HG03442 (cell line): ENCODE data around the gene NTM.

ENCODE experiments used
- ATAC-seq: cut with Tn5 transposase; IDR thresholded peaks from one replicate; pipeline ENCODE4 v1.9.1; 2021; ENCODE audit warnings: mild to moderate bottlenecking, moderate library complexity; ENCODE audit not compliant: unreplicated experiment

Gene NTM

GRCh38 chr11:132078264-132079076 is 708.1 kb downstream of the NTM start:
- no peak for ATAC-seq

DNA sequence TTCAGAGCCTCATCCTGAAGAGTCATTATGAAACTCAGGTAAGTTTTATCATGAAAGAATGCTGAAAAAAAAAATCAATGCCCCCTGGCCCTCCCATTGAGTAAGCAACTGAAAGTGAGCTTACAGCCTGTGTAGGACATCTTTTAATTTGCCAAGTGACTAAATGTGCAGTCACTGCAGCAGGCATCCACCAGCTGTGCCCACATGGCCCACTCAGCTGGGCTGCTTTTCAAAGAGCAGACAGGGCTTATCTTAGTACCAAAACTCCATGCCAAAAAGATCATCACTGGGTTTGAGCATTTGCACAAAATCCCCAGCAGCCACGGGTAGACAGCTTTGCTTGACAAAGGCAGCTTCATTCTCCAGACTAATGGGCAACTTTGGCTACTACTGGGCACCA is 709.7 kb downstream of the NTM start:
- no peak for ATAC-seq

DNA sequence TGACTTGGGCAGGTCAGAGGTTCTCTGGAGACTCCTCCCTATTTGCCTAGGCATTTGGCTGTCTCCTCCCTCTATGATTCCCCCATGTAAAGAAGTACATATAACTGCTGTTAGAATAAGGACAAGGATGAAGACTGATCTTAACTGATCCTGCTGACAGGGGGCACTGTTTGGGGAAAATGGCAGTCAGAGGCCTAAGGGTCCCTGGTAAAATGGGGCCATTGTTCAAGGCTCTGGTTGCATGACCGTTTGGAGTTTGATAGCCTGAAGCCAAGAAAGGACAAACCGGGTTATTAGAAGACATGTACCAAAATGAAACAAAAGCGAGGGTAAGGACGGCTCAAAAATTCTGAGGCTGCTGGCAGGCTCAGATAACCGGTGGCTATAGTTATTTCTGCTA is 712.2 kb downstream of the NTM start:
- no peak for ATAC-seq

- no peak for ATAC-seq
Measured at GRCh38 chr11:132084433-132084832, 714.0 kb downstream of the NTM start.

GRCh38 chr11:132087148-132087547 is 716.7 kb downstream of the NTM start:
- ATAC-seq = no peak

DNA sequence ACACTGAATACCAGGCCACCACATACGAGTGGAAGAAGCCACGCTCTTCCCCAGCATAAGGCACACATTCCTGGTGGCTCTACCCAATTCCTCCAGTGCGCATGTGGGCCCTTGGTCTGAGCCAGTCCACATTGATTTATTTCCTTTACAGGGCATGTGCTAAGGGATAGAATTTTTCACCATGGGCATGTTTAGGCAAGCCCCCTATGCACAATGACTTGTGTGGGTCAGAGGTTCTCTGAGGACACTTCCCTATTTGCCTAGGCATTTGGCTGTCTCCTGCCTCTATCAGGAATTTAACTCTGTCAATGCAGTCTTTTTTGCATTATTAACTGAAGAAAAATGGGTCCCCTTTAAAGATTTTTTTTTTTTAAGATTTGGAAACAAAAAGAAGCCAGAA is 718.1 kb downstream of the NTM start:
- no peak for ATAC-seq

DNA sequence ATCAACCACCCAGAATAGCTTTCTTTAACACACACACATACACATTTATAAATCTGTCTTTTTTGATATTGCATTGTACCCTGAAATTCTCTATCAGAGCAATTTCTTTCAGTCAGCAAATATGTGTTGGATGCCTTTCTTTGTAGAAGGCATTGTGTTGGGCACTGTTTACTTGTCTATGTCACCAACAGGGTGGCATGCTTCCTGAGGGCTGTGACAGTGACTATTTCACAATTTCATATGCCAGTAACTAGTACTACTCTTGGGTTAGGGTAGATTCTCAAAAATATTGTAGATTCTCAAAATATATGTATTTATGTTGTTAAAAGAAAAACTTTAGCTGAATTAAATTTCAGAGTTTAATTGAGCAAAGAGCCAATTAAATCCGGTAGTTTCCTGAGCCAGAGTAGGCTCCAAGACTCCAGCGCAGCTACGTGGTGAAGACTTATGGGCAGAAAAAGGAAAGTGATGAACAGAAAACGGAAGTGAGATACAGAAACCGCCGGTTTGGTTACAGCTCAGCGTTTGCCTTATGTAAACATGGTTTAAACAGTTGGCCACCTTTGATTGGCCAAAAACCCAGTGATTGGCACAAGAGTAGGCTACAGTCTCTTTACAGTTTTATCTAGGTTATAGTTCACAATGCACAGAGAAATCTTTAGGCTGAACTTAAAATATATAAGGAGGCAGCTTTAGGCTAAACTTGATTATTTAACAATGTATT is 723.3 kb downstream of the NTM start:
- ATAC-seq = no peak

DNA sequence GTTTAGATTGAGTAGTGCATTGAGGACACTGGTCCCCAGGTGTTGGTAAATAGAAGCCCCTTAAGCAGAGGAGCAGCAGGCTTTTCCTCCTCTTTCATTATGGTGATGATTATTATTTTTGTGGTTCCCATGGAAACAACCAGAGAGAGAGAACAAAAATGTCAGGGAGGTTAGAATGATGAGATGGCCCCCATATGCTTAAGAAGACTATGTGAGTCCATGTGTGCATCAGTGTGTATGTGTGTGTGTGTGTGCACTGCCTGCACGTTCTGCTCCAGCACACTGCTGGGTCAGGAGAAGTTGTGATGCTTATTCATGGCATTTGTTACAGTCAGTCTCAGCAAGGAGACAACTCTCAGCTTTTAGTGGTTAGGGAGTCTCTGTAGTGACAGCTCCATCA is 724.2 kb downstream of the NTM start:
- no peak for ATAC-seq

- ATAC-seq = no peak
Measured at GRCh38 chr11:132095230-132096131, 725.1 kb downstream of the NTM start.

DNA sequence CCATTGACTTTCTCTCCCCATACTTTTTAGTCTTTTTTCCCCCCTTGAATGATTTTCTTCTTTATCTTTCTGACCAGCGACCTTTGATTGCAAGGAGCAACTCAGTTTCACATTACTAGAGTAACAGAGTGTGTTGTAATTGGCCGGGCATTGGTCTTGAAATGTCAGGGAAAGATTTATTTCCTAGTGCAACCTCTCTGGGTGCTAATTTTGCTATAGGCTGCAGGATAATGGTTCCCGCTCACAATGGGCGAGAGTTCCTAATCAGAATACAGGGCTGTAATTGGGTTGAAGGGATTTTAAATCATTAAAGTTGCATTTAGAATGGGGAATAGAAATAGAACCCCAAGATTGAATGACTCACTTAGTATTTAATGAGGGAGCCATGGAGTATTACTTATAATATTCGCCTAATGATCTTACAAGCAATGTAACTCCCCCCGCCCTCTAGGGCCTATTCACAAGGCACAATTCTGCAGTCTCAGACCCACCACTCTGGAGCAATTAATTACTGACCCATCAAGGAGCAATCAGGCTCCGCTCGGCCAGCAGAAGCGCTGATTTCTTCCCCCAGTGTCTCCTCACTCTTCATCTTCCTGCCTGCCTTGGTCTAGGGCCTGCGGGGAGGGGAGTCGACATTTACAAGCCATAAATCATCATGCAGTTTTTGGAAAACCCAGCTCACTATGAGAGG is 725.9 kb downstream of the NTM start:
- no peak for ATAC-seq

DNA sequence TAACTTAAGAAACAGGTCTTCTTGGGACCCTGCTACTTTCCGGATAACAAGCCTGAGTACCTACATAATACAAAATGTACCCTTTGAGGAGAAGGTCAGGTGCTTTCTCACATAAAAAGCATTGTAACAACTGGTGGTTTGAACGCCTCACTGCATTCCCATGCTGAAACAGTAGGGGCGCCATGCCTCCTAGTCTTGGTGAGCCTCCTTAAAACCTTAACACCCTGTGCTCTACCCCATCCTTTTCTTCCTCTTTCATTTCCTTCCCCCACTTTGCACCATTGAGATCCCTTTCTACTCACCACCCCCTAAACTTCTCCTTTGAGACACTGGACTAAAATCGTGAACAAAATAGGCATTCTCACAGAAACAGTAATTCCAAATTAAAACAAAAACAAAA is 729.3 kb downstream of the NTM start:
- ATAC-seq = no peak

GRCh38 chr11:132100583-132100982 is 730.2 kb downstream of the NTM start:
- no peak for ATAC-seq

GRCh38 chr11:132101881-132102280 is 731.5 kb downstream of the NTM start:
- no peak for ATAC-seq

DNA sequence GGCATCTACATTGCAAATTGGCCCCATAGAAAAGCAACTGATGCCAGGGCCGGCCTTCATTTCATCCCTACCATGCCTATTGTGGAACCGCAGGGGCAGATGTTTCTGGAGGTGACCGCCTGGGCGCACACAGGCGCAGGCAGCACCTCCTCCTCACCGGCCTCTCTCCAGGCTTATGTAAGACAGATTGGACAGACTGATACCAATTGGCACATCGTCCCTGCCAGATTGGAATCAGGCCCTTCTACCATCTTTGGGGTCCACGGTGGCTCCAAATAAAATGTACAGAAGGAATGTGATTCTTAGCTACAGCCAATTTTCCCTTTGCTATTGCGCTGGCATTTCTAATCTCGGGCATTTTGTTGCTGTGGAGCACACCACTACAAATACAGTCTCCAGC is 732.6 kb downstream of the NTM start:
- no peak for ATAC-seq

GRCh38 chr11:132106096-132106982 is 735.9 kb downstream of the NTM start:
- ATAC-seq = no peak

DNA sequence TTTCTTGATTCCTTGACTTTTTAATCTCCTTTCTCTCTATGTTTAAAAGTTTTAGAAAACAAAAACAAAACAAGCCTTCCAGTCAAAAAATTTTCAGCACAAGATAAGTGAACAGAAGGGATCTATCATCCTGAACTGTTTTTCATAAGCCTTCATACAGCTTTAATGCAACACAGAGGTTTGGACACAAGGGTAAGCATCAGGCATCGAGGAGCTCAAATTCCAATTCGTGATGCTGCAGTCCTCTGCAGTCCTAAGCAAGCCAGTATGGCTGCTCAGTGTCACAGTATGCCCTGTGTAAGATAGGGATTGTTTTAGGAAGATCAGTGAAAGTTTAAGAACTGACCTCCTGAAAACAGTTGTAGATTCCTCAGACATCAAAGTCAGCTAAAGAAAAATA is 740.9 kb downstream of the NTM start:
- ATAC-seq = no peak

- no peak for ATAC-seq
Measured at GRCh38 chr11:132111838-132112237, 741.4 kb downstream of the NTM start.

DNA sequence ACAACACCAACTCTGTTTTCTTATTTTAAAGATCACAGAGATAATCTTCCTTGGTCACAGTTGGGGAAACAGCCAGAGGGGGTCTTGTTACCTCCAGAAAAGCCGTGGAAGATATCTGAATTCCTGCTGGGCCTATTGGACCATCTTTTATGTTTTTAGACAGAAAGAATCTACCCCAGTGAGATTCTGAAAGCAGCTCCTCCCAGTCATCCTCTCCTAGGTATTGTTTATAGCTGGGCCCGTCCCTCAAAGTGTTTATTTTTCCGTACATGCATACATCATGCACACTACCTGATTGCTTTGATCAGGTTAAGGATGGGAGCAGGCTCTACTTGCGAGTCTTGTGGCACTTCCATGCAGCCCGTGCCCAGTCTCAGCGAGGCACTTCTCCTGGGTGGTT is 742.4 kb downstream of the NTM start:
- ATAC-seq = no peak

DNA sequence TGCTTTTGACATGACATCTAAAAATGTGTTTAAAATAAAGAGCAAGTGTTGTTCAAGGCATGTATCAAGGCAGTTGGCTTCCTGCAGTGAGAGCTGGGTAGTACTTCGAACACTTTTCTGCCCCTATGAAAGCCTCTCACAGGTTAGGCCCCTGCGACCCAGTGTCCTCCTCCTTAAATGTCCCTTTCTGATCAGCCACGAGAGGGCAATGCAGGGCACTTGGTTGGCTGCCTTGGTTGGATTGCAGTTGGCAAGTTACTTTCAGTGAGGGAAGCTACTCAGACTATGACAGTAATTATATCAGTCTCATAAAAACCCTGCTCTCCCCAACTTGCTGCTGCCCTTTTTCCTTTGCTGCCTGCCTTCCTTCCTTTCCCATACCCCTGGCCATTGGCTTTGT is 743.8 kb downstream of the NTM start:
- no peak for ATAC-seq

DNA sequence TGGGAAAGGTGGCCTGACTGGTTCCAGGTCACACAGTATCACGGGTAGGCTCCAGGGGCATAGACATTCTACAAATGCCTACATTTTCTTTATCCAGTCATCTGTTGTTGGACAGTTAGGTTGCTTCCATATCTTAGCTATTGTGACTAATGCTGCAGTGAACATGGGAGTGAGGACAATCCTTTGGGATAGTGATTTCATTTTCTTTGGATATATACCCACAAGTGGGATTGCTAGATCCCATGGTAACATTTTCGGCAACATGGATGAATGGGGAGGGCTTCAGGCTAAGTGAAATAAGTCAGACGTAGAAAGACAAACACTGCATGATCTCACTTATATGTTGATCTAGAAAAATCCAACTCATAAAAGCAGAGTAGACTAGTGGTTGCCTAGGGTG is 744.3 kb downstream of the NTM start:
- ATAC-seq = no peak
